Thyroid gland (tissue), 4 donors: ENCODE measurements around the gene KIF21A.

Experiments used
- POLR2A ChIP-seq, 2 donors: fragments of 450-650 bp; IDR thresholded peaks; one replicate each; pipeline ENCODE4 v1.6.1; 2017; ENCODE audit warnings: antibody characterized with exemption in 2 of 2, mild to moderate bottlenecking in 2 of 2, moderate library complexity in 1 of 2
- TF ChIP-seq, protein P1 (sequence below), 6 experiments: fragments of 200-600 bp in 3 of 6; fragments of 450-650 bp in 3 of 6; sonication (generic) in 3 of 6; IDR thresholded peaks; one replicate each; pipeline ENCODE4 v1.5.1; 2016 to 2019; ENCODE audit warnings: antibody characterized with exemption in 6 of 6, mild to moderate bottlenecking in 2 of 6, inconsistent platforms in 1 of 6, moderate library complexity in 1 of 6

DNA sequence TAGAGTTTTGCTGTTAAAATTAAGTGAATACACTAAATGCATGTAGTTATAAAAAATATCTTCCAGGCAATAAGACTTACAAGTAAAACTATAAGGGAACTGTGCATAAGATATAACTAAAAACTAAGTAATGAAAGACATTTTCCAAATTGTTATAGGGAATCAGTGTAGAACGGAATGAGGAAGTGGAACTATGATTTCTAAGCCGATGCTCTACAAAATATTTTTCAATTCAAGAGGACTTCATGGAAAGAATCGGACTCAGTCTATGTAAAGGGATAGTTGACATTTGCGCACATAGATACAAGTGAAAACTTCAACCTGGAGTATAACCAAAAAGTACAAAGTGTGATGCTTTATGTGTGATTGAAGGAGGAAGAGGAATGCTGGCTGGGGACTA, 40.1 kb upstream of the KIF21A start:
- TF ChIP-seq, protein P1, sequence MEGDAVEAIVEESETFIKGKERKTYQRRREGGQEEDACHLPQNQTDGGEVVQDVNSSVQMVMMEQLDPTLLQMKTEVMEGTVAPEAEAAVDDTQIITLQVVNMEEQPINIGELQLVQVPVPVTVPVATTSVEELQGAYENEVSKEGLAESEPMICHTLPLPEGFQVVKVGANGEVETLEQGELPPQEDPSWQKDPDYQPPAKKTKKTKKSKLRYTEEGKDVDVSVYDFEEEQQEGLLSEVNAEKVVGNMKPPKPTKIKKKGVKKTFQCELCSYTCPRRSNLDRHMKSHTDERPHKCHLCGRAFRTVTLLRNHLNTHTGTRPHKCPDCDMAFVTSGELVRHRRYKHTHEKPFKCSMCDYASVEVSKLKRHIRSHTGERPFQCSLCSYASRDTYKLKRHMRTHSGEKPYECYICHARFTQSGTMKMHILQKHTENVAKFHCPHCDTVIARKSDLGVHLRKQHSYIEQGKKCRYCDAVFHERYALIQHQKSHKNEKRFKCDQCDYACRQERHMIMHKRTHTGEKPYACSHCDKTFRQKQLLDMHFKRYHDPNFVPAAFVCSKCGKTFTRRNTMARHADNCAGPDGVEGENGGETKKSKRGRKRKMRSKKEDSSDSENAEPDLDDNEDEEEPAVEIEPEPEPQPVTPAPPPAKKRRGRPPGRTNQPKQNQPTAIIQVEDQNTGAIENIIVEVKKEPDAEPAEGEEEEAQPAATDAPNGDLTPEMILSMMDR (IDR thresholded peaks at IDR 0.05): no peak
- no peak for TF ChIP-seq POLR2A (IDR thresholded peaks at IDR 0.05)
